Lung microvascular endothelial cell (primary cell): ENCODE results near the gene TRIM17. TPM values are rescaled to one million over a fixed set of nuclear protein-coding genes. Genes with fewer than 3 reads are reported as not detected.
"Not testable (repeated sequence)": the region's sequence is repeated elsewhere in the genome, so short reads cannot be mapped to it uniquely, and the experiment has no call there.

Experiments
- DNase-seq, 2 donors: peaks; one replicate each; pipeline versions ENCODE4 v3.0.0 to v3.0.0-alpha.2; 2010; ENCODE audit warnings: low read depth in 2 of 2
- total RNA-seq: library from RNA; depleted of rRNA; stranded (reverse); fragments of >200 nt; gene quantifications from 2 replicates; pipeline ENCODE4 v1.2.1, GENCODE V29; 2014

The TRIM17 gene
- total RNA-seq, 1 donor from 2014 or later, result not detected

DNA sequence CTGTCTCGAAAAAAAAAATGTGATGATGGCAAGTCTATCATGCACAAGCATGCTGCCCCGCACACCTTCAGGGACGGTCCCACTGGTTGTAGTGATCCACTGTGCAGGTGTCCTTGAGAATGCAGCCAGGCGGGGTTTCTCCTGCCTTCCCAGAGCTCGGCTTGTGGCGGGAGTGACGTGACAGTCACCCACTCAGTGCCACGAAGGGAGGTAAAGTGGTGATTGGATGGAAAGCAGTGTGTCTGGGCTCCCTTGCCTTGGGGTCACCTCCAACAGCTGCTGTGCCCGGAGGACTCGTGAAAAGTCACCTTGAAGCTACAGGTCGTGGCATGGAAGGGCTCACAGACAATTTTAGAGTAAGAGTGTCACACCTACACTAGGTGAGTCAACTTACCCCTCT, 33.5 kb upstream of the TRIM17 start:
- DNase-seq, result no peak

DNA sequence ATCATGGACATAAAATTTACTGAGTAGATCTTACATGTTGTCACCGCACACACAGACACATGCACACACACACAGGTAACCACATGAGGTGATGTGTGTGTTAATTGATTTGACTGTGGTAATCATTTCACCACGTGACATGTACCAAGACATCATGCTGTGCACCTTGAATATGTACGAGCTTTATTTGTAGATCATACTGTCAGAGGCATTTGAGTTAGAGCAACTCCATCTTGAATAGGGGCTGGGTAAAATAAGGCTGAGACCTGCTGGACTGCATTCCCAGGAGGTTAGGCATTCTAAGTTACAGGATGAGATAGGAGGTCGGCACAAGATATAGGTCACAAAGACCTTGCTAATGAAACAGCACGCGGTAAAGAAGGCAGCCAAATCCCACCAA, 31.7 kb upstream of the TRIM17 start:
- no peak for DNase-seq

DNA sequence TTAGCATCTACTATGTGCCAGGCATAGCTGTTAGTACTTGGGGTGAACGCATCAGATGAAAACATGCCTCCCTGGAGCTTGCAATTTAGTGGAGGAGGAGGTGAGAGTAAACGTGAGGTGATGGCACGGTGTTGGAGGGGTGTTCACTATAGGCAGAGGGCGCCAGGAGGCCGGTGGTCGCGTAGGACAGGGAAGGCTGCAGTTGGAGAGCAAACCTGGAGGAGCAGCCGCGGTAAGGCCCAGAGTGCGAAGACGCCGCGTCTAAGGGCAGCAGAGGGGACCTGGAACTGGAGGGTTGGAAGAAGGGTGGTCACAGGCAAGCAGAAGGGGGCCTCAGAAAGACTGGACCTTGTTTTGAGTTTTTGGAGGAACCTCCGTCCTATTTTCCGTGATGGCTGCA, 30.2 kb upstream of the TRIM17 start:
- no peak for DNase-seq

DNA sequence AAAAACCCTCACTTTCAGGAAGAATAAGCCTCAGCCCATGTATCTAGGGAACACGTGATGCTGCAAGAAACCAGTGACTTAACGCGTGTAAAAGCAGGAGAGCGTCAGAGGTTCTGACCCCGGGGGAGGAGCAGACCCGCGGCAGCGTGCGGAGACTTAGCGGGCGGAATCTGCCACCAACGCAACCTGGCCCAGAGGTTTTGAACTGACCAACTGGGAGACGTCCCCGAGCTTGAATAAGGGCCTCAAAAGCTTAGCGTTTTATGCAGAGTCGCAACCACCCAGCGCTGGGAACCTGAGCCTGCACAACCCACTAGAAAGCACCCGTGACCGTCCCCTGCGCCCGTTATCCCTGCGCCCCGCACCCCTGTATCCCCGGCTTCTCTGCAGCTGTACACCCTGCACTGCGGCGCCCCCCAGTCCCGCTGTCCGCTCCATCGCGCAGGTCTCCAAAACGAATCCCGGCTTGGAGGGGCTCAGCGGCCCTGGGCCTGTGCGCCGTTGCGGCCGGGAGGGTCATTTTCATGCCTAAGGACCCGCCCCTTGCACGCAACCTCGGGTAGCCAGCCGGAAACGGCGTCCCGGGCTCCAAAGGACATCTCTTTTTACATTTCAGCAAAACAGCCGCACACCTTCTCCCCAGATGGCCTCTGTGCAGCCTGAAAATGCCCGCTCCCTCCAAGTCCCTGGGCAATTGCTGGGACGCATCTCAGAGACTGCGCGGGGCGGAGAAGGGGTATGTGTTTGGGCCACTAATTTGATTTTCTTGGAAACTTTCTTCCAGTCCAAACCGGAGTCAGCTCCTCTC, 29.4 kb upstream of the TRIM17 start:
- DNase-seq, result peak; percentile 7 to 36

DNA sequence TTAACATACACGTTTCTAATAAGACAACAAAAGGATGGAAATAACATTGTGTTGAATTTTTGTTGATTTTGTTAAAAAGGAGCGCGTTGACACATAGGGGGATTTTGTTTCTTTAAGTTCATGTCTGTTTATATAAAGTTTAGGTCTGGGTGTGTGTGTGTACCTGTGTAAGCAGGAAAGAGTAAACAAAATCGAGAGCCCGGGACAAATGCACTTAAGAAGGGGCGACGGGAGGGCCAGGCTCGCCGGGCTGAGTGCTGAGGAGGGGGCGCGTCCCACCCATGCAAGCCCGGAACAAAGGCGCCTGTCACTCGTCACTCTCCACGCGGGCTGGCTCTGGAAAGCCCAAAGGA, 28.8 kb upstream of the TRIM17 start:
- no peak for DNase-seq

DNA sequence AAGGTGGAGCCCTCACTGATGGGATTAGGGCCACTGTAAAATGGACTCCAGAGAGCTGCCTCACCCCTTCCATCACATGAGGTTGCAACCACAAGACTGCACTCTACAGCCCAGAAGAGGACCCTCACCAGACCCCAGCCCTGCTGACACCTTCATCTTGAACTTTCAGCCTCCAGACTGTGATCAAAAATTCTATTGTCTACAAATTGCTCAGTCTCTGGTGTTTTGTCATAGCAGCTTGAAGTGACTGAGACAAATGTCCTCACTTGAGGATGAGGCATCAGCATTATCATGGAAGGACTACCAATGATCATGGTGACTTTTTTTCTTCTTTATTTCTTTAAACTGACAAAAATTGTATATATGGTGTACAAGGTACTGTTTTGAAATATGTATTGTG, 26.7 kb upstream of the TRIM17 start:
- DNase-seq, result no peak

DNA sequence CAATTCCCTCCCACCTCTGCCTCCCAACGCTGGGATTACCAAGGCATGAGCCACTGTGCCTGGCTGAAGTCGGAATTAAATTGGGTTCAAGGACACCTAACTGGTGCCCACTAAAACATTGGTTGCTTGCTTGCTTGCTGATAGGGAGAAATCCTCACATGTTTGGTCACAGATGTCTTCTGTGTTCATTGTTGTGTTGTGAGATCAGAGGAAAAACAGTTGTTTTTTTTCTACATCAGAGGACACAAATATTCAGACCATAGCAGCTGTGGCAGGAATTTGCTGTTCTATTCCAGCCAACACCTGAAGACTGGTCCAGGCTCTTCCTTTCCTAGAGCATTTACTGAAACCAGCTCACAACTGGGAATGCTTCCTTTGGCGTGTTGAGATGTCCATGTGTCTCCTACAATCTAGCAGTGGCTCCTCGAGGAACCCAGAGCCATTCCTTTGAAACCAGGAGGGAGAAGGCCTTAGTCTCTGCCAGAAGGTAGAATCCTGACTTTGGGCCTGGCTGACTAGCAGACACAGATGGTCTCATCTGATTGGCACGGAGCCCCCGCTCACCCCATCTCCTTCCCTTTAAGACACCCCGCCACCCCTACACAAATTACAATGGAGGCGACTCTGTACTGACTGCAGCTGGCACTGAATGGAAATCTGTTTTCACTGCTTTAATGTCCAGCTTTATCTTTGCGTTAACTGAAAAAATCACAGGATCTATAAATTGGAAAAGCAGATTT, 24.3 kb upstream of the TRIM17 start:
- no peak for DNase-seq

DNA sequence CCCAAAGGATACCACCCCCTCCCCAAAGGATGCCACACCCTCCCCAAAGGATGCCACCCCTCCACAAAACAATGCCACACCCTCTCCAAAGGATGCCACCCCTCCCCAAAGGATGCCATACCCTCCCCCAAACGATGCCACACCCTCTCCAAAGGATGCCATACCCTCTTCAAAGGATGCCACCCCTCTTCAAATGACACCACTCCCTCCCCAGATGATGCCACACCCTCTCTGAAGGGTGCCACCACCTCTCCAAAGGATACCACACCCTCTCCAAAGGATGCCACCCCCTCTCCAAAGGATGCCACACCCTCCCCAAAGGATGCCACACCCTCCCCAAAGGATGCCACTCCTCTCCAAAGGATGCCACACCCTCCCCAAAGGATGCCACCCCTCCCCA, 21.6 kb upstream of the TRIM17 start:
- DNase-seq, result no peak

DNA sequence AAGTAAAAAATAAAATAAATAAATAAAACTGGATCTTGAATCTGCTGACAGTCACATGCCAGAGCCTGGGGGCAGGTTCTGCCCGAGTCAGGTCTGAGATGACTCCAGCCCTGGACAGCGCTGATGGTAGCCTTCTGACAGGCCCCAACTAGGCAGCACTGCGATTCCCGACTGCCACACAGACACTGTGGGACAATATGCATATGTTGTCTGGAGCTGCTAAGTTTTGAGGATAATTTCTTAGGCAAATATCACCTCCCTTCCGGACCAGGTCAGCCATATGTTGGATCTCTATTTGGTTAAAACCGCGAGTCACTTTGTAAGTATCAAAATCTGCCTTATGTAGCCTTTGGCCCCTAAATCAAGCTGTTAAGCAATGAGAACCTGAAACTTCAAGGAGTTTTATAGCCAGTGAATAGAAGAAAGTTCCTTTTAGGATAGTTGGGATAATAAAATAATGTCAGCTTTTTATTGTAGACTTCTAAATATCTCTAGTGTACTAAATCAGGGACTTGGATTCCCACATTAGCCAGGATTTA, 20.8 kb upstream of the TRIM17 start:
- DNase-seq, result no peak

DNA sequence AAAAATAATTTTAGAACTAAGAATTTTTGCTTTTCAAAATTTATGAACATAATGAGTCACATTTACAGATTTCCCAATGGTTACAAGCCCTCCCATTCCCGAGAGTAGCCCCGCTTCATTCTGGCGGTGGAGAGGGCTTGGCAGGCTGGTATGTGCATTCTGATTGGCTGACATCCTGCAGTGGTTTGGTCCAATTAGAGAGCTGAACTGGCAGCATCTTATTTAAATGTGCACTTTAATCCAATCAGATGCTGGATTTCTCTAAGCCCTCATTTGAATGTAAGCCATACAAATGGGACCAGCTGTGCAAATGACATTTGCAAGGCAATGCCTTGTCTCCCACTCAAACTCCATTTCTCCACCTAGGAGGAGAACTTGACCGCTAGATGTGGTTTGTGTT, 18.0 kb upstream of the TRIM17 start:
- no peak for DNase-seq

DNA sequence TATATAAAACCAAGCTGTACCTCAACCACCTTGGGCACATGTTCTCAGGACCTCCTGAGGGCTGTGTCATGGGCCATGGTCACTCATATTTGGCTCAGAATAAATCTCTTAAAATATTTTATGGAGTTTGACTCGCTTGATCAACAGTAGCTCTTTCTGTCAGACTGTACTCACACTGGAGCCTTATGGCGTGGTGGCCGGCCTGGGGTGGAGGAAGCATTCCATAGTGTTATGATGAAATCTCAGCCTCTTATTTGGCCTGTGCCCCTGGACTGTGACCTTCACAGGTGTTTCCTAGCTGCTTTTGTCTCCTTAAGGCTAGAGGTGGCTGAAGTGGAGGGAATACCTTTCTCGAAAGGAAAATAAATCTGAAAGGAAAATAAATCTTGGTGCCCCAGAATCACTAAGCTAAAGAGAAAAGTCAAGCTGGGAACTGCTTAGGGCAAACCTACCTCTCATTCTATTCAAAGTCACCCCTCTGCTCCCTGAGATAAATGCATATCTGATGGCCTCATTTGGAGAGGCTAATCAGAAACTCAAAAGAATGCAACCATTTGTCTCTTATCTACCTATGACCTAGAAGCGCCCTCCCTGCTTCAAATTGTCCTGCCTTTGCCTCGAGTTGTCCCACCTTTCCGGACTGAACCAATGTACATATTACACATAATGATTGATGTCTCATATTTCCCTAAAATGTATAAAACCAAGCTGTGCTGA, 16.8 kb upstream of the TRIM17 start:
- DNase-seq, result not testable (repeated sequence)

DNA sequence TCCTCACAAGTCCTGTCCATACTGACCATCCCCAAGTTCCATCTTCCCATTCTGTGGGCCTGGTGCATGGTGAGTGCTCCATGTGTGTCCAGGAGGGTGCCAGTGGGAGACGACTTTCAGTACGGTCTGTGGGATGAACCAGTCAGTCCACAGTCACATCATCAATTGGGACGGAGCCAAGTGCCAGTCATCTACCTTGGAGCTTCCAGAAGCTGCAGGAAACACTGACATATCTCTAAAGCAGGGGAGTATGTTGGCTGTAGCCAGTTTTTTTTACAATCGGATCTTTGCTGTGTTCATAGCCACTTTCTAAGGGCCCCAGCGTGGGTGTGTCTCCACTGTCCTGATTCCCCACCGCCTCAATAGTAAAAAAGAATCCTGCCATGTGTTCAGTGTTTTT, 13.6 kb upstream of the TRIM17 start:
- no peak for DNase-seq

DNA sequence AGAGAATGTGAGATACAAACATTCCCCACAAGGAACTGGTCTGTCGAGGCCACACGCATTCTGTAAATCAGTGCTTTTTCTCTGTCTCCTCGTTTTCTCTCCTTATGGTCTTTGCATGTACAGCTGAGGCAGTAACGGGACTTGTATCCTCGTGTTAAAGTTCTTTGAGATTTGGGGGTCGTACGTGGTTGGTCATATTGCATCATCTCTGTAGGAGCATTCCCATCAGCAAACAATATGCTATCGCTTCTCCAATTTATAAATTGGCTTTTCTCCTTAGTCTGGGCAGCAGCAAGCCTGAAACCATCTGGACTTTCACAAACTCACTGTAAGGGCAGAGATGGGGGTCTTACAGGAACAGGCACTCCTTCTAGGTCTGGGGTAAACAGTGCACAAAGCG, 13.0 kb upstream of the TRIM17 start:
- DNase-seq, result no peak

DNA sequence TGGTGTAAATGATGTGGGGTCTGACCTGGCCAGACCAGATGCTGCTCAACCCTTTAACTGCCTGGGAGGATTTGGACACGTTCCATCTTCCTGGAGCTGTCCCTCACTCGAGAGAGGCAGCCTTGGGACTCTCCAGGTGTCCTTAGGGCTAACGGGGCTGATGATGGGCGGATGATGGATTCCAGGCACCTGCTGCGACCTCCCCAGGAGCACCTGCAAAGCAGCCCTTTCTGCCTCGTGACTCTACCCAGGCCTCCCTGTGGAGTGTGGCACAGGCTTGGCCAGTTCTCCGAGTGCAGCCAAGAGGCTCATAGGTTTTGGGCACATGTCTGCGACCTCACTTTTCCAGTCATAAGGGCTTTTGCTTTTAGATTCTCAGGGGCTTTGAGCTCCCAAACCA, 12.3 kb upstream of the TRIM17 start:
- no peak for DNase-seq

DNA sequence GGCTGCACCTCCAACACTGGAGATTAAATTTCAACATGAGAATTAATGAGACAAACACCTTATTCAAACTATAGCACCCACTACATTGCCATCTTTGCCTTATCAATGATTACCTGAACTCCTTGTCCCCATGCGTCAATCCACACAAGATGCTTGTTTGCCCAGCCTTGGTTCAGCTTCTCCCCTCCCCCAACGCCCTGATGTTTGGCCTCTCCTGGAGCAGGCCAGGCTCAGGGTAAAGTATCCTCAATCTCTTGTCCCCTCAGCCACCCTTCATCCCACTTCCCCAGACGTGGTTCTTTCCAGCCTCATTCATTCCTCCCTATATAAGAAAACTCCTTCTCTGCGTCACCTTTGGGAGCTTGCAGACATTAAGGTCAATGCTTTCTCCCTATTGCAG, 11.8 kb upstream of the TRIM17 start:
- DNase-seq, result no peak

DNA sequence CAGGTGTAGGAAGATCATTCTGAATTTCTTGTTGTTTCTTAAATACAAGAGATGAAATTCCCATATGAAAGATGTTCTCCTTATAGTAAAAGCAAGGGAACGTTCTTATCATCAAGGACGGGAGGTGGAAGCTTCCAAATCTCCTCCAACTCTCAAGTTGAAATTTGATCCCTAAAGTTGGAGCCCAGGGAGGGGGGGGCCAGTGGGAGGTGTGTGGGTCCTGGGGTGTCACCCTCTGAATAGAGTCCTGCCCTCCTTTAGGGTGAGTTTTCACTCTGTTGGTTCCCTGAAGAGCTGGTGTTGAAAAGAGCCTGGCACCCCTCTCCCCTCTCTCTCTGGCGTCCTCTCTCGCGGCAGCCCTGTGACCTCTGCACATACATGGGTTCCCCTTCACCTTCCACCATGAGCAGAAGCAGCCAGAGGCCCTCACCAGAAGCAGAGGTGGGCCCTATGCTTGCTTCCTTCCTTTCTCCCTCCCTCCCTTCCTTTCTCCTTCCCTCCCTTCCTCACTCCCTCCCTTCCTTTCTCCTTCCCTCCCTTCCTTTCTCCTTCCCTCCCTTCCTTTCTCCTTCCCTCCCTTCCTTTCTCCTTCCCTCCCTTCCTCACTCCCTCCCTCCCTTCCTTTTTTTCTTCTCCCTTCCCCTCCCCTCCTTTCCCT, 10.0 kb upstream of the TRIM17 start:
- DNase-seq, result no peak

DNA sequence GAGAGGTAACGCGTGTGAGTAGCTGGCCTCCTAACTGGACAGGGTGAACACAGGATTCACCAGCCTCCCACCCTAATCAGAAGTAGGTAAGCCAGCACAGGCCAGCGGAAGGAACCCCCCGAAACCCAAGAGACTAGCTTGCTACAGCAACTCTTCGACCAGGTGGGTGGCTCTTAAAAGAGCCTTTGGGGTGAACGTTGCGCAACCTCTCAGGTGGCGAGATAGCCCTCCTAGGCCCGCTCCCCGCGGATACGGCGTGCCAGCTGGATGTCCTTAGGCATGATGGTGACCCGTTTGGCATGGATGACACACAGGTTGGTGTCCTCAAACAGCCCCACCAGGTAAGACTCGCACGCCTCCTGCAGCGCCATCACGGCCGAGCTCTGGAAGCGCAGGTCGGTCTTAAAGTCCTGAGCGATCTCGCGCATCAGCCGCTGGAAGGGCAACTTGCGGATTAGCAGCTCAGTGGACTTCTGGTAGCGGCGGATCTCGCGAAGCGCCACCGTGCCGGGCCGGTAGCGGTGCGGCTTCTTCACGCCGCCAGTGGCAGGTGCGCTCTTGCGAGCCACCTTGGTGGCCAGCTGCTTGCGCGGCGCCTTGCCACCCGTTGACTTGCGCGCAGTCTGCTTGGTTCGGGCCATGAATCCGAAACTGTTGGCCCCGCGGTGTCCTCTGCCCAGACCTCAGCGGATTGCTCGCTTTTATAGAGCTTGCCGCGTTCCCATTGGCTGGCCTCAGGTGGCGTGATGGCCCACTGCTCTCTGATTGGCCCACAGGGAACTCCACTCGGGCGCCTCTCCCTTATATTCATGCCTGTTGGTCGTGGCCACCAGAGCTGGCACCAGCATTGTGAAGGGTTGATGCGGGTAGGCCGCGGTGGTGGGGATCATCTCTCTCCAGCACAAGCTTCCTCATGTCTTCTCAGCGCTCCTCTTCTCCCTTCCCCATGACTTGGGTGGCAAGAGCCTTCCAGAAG, 8.3 kb upstream of the TRIM17 start:
- no peak for DNase-seq

DNA sequence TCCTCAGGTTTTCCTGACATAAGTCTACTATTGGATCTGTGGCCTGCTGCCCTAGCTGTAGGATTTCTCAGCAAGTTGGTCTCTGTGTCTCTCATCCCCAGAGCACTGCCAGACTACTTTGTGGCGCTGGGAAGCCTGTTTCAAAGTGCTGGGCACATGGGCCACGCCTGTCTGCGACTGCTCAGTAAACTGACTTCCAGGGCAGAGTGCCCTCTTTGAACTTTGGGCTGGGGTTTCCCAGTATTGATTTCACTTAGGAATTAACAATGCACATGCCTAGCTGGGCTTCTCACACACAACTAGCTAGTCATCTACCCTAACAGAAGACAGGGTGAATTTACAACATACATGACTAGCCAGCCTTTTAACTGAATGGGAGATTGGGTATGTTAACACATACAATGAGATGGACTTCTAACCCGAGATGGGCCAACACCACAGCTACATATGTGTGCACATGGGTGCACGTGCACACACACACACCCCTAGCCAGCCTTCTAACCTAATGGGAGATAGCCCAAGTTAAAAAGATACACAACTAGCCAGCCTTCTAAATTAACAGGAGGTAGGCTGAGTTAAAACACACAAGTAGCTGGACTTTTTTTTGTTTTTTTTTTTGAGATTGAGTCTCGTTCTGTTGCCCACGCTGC, 6.9 kb upstream of the TRIM17 start:
- DNase-seq, result no peak

DNA sequence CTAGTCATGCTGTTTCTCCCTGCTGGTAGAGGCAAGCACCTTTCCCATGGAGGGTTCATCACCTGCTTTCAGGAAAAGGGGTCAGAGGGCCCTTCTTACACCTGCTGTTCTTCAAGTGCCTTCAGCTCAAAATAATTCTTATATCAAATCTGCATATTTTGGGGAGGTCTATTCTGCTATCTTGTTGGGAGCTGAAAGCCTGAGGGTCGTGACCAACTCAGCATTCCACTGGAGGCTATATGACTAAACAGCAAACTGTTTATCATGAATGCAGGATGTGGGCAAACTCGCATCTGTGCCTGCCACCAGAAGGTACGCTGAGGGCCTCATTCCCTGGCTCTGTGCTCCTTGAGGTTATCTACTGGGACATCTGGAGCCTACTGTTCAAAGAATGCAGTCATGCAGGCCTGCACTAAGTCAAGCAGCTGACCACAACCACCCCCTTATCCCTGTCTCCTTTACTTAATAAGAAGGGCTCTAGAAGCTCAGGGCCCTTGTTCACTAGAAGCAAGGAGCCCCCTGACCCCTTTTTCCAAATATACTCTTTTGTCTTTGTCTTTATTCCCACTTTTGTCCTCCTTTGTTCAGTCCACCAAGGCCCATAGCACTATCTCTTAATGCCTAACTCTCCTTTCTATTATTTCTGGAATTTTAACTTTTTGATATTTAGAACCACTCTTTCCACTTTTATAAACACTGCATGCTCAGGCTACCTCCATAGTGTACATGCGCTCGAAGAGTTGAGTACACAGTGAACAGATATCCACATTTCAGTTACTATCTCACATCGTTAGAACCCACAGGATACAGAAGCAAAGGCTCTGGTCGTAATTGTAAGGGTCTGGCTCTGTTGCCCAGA, 4.5 kb upstream of the TRIM17 start:
- no peak for DNase-seq
